GM19351 (cell line): ENCODE results near the gene UAP1.
"Not testable (repeated sequence)": the region's sequence is repeated elsewhere in the genome, so short reads cannot be mapped to it uniquely, and the experiment has no call there.

Experiments
- ATAC-seq: cut with Tn5 transposase; IDR thresholded peaks from one replicate; pipeline ENCODE4 v1.9.1; 2021; ENCODE audit warnings: mild to moderate bottlenecking, moderate library complexity; ENCODE audit not compliant: unreplicated experiment

The UAP1 gene

DNA sequence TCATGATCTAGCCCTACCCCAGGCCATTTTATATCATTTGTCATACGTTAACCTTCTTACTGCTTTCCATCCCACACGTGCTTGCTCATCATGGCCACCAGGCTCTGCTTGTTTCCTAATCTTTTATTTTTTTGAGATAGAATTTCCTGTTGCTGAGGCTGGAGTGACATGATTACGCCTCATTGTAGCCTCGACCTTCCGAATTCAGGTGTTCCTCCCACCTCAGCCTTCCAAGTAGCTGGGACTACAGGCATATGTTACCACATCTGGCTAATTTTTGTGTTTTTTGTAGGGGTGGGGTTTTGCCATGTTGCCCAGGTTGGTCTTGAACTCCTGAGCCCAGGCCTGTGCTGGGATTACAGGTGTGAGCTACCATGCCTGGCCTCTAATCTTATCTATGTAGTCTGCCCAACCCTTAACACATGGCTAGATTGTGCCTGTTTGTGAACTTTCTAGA, 3.3 kb downstream of the UAP1 start:
- no peak for ATAC-seq

- ATAC-seq, result peak; percentile 33
These were observed 3.9 kb downstream of the UAP1 start for GRCh38 chr1:162565460-162565859.

DNA sequence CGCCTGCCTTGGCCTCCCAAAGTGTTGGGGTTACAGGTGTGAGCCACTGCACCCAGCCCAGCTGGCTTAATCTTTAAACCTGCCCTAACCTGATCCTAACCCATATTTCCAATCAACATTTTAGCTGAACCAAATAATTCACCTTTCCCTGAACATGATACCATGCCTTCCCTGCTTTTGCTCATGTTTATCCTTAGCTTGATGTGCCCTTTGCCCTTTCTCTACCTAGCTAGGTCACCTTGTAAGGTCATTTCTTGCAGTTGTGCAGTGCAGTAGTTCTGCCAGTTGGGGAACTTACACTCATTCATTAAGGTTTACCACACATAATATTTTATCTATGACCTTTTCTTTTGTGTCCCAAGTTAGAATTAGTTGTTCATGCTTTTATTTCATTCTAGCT, 5.3 kb downstream of the UAP1 start:
- ATAC-seq, result no peak

DNA sequence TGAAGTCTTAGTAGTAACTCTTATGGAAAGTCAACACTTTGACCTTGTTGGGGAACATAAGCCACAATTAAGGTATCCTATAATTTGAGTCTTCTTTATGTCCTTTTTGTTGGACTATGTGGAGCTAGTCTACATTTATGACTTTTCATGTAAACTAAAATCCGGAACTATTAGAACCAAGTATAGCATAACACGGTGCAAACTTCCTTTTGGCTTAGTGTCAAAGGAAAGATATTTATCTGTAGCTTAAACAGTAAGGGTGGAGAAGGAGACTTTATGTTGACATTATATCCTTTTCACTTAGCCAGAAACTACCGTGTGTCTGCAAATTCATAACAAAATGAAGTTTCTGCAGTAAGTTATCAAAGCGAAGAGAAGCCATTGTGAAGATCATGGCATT, 7.3 kb downstream of the UAP1 start:
- ATAC-seq, result no peak

- no peak for ATAC-seq
These were observed 9.2 kb downstream of the UAP1 start for GRCh38 chr1:162570718-162571117.

DNA sequence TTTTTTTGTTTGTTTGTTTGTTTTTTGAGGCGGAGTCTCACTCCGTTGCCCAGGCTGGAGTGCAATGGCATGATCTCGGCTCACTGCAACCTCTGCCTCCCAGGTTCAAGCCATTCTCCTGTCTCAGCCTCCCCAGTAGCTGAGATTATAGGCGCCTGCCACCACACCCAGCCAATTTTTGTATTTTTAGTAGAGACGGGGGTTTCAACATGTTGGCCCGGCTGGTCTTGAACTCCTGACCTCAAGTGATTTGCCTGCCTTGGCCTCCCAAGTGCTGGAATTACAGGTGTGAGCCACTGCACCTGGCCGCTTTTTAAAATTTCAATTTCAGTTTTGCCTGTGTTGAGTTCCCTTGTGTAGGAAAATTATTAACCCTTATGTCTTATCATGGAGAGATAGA, 9.6 kb downstream of the UAP1 start:
- not testable (repeated sequence) for ATAC-seq

- ATAC-seq, result no peak
These were observed 10.2 kb downstream of the UAP1 start for GRCh38 chr1:162571696-162572095.

GRCh38 chr1:162573136-162573535, 11.6 kb downstream of the UAP1 start:
- ATAC-seq, result no peak

DNA sequence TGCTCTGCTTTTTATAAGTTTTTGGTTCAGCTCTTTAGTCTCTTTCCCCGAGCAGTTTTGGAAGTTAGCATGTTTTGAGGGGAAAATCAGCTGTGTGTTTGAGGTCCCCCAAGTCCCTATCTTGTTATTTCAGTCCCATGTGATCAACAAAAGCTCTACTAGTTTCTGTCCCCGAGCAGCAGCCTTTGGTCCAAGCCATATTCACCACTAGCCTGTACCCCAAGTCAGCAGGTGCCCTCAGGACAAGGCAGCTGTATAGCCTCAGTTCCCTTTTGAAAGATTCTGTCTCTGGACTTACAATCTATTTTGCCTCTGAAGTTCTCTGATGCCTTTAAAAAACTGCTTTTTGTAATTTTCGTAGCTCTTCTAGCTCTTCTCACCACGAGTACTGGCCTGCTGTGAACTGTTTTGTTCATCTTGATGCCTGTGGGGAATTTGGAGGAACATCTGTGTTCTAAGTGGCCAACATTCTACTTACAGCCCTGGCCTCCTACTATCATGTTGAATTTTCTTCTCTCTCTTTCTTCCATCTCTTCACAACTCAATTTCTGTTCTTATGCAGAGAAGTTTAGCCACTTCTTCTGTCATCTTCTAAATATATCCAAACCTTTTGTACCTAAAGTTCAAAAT, 16.7 kb downstream of the UAP1 start:
- no peak for ATAC-seq

DNA sequence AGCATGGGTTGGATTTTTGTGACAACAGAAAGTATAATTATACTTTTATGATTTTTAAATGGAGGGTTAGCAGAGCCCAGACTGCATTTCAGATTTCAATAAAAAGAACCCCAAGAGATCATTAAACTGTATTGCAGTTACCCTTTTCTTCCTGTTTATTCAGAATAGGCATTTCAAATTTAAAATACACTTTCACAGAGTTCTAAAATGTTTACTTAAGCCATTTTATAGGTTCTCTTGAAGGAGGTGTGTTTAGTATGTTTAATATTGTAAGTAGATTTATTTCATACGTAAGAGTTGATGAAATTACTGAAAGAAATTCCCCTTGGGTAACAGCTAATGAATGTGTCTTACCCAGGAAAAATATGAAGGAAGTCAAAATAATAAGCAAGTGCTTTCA, 17.4 kb downstream of the UAP1 start:
- no peak for ATAC-seq

DNA sequence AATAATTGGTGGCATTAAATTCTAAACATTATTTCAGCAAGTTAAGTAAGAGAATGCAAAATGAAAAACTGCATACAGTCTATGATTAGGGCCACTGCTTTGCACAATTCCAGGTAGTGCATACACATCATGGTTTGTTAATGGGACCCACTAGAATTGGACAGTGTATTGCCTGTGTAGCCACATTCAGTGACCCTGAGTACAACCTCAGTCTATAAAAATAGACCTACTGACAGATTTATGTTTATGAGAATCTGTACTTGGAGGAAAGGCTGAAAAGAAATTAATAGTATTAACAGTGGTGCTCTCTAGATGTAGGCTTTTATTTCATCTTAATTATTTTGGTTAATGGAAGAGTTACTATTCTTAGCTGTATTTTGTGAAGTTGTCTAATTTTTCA, 18.8 kb downstream of the UAP1 start:
- no peak for ATAC-seq

GRCh38 chr1:162582901-162583300, 21.4 kb downstream of the UAP1 start:
- ATAC-seq, result not testable (repeated sequence)

DNA sequence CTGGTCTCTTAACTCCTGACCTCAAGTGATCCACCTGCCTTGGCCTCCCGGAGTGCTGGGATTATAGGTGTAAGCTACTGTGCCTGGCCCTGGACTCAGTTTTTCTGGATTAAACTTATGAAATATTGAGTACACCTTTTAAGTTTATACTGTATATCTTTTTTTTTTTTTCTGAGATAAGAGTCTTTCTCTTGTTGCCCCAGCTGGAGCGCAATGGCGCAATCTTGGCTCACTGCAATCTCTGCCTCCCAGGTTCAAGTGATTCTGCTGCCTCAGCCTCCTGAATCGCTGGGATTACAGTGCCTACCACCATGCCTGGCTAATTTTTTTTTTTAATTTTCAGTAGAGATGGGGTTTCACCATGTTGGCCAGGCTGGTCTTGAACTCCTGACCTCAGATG, 23.6 kb downstream of the UAP1 start:
- not testable (repeated sequence) for ATAC-seq

- ATAC-seq, result no peak
These were observed 25.8 kb downstream of the UAP1 start for GRCh38 chr1:162587347-162587746.

DNA sequence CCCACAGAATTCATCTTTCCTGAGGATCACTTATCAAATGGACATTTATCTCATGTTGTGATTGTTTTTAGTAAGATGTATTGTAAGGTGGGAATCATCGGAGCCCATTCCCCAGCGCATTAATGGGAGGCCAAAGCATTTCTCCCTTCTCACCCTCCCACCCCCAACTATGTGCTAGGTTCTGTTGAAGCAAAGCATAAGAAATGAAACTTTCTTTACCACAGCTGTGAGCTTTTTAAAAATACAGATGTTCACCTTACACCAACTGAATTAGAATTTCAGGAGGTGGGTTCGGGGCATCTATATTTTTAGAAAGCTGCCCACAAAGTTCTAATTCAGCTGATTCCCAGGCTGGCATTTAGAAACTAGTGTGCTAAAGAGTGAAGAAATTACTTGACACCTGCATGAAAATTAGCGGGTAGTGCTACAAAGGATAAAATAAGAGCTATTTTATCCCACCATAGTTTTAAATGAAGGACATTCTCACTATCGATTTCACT, 26.3 kb downstream of the UAP1 start:
- no peak for ATAC-seq

GRCh38 chr1:162590101-162590500, 28.6 kb downstream of the UAP1 start:
- ATAC-seq, result no peak

DNA sequence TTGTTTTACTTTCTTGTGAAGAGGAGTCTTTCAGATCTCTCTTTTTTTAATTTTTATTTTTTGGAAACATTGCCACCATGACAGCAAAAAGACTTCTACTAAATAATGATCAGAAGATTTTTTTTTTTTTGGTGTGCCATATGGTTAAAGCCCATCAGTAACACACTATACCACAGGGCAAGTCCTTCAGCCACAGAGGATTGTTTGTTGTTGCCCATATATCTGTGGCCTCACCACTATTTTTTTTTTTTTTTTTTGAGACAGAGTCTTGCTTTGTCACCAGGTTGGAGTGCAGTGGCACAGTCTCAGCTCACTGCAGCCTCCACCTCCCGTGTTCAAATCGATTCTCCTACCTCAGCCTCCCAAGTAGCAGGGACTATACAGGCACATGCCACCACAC, 29.2 kb downstream of the UAP1 start:
- no peak for ATAC-seq

DNA sequence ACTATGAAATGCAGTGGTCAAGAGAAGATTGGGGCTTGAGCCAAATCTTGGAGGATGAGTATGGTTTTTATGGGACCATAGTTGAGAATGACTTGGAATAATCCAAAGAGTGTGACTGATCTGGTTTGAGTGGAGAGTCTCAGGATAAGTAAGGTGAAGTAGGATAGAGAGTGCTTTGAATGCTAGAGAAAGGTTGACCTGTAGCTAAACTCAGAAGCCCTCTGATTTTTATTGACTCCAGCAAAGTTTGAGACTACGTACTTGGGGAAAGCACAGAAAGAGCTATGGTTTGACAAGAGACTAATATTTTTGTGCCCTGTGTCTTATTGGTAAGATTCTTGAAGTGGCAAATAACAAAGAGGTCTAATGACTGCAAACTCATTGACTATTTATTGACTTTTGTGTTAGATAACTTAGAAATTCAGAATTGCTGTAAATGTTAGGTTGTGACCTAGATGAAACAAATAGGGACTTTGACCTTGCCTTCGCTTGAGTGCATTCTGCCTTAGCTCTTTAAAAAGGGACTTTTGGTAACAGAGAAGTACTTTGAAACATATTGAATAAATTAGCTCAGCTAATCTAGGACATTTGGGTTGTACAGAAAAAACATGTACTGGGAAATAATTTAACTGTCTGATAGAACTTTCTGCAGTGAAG, 35.1 kb downstream of the UAP1 start:
- no peak for ATAC-seq

GRCh38 chr1:162599451-162599850, 37.9 kb downstream of the UAP1 start:
- no peak for ATAC-seq

GRCh38 chr1:162603117-162603516, 41.6 kb downstream of the UAP1 start:
- ATAC-seq, result not testable (repeated sequence)

DNA sequence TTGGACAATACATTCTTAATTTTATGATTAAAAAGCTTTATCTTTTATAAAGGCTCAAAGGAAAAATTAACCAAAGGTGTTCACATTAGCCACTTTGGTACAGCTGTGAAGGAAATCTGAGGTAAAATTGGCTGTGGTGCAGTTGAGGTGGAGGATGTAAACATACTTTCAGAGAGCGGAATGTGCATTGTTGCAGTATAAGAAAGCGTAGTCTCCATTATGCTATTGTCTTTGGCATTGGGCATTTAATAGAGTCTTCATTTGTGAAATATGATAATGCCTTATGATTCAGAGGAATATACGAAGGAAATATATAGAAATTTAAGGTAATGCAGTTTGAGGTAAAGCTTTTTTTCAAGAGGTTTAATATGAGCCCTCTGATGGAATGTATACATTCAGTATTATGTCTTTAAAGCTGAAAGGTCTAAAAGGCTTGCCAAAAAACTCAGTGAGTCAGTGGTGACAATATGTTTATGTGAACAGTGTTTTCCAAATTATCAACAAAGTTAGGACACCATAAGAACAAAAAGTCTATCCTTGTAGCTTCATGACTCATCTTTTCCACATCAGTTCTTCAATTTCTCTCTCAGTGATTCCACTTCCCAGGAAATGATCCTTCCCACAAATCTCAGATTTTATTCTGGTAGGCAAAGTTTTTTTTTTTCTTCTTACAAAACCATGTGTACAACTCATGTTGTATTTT, 43.9 kb downstream of the UAP1 start:
- ATAC-seq, result no peak

GRCh38 chr1:162609306-162609705, 47.8 kb downstream of the UAP1 start:
- ATAC-seq, result no peak
